ENCODE results near the gene ZNF649. TPM values are rescaled to one million over a fixed set of nuclear protein-coding genes. Genes with fewer than 3 reads are reported as not detected.
"Not testable (repeated sequence)": the region's sequence is repeated elsewhere in the genome, so short reads cannot be mapped to it uniquely, and the experiment has no call there.

The ZNF649 gene
- total and polyA plus RNA-seq, 11 donors, result 2.7 to 11.9 (median 7.8) TPM

GRCh38 chr19:51916167-51916566, 11.3 kb upstream of the ZNF649 start:
- no peak for TF ChIP-seq POLR2A (IDR thresholded peaks at IDR 0.05)
- TF ChIP-seq, protein P1, sequence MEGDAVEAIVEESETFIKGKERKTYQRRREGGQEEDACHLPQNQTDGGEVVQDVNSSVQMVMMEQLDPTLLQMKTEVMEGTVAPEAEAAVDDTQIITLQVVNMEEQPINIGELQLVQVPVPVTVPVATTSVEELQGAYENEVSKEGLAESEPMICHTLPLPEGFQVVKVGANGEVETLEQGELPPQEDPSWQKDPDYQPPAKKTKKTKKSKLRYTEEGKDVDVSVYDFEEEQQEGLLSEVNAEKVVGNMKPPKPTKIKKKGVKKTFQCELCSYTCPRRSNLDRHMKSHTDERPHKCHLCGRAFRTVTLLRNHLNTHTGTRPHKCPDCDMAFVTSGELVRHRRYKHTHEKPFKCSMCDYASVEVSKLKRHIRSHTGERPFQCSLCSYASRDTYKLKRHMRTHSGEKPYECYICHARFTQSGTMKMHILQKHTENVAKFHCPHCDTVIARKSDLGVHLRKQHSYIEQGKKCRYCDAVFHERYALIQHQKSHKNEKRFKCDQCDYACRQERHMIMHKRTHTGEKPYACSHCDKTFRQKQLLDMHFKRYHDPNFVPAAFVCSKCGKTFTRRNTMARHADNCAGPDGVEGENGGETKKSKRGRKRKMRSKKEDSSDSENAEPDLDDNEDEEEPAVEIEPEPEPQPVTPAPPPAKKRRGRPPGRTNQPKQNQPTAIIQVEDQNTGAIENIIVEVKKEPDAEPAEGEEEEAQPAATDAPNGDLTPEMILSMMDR (IDR thresholded peaks at IDR 0.05), result no peak
- intact Hi-C loops (cut with DNase I), result no loop called here
- Histone ChIP-seq H3K9me3 (peaks cover 0 to 100% (median 75%) of the 10 kb centered on the region in 12 donors), H3K27me3 (no peaks in the 10 kb centered on the region), H3K36me3 (no peaks in the 10 kb centered on the region), H3K27ac (no peak overlapping the region), H3K4me3 (no peak overlapping the region), H3K4me1 (no peaks in the 10 kb centered on the region)
- 91 to 95% (median 93%) methylated on average over 1 of the region's 1 CpG for WGBS, 4 donors
- no peak for ATAC-seq
- DNase-seq, result no peak

- no peak overlapping the region for H3K4me3 ChIP-seq
- H3K36me3 ChIP-seq, result no peaks in the 10 kb centered on the region
- ATAC-seq (no peak), DNase-seq (no peak)
- intact Hi-C loops (cut with DNase I), result no loop called here
- H3K27ac ChIP-seq, result no peak overlapping the region
- H3K9me3 ChIP-seq, result peaks cover 0 to 99% (median 67%) of the 10 kb centered on the region in 12 donors
- WGBS, 4 donors, result 74 to 80% (median 75%) methylated on average over 5 of the region's 5 CpGs
- H3K4me1 ChIP-seq, result no peaks in the 10 kb centered on the region
- TF ChIP-seq POLR2A (IDR thresholded peaks at IDR 0.05), result no peak
- TF ChIP-seq, protein P1 (IDR thresholded peaks at IDR 0.05), result no peak
- peaks cover 0 to 3% (median 0%) of the 10 kb centered on the region in 9 donors for H3K27me3 ChIP-seq
These were observed 10.6 kb upstream of the ZNF649 start for GRCh38 chr19:51915324-51915867.

DNA sequence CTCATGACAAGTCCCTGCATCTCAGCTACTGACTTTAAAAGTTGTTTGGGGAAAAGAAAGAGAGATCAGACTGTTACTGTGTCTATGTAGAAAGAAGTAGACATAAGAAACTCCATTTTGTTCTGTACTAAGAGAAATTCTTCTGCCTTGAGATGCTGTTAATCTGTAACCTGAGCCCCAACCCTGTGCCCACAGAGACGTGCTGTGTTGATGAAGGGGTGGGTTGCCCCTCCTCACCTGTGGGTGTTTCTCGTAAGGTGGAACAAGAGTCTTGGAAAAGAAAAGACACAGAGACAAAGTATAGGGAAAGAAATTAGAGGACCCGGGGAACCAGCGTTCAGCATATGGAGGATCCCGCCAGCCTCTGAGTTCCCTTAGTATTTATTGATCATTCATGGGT, 3.2 kb upstream of the ZNF649 start:
- WGBS, 4 donors, result 24 to 32% (median 27%) methylated on average over 5 of the region's 5 CpGs
- H3K27me3 ChIP-seq, result peaks cover 0 to 39% (median 10%) of the 10 kb centered on the region in 9 donors
- H3K4me3 ChIP-seq; ATAC-seq; H3K36me3 ChIP-seq; DNase-seq; H3K27ac ChIP-seq; intact Hi-C loops (cut with DNase I): not testable (repeated sequence)
- H3K9me3 ChIP-seq, result peaks cover 0 to 50% (median 4%) of the 10 kb centered on the region in 12 donors
- H3K4me1 ChIP-seq, result peaks cover 0 to 11% (median 8%) of the 10 kb centered on the region in 12 donors

- H3K27ac ChIP-seq; ATAC-seq; H3K4me3 ChIP-seq; H3K36me3 ChIP-seq; intact Hi-C loops (cut with DNase I); DNase-seq: not testable (repeated sequence)
- Histone ChIP-seq H3K4me1 (peaks cover 0 to 15% (median 9%) of the 10 kb centered on the region in 12 donors), H3K27me3 (peaks cover 0 to 39% (median 10%) of the 10 kb centered on the region in 9 donors), H3K9me3 (peaks cover 0 to 42% (median 0%) of the 10 kb centered on the region in 12 donors)
- 37 to 46% (median 44%) methylated on average over 9 of the region's 9 CpGs for WGBS, 4 donors
These were observed 1.3 kb upstream of the ZNF649 start for GRCh38 chr19:51906108-51906507.

DNA sequence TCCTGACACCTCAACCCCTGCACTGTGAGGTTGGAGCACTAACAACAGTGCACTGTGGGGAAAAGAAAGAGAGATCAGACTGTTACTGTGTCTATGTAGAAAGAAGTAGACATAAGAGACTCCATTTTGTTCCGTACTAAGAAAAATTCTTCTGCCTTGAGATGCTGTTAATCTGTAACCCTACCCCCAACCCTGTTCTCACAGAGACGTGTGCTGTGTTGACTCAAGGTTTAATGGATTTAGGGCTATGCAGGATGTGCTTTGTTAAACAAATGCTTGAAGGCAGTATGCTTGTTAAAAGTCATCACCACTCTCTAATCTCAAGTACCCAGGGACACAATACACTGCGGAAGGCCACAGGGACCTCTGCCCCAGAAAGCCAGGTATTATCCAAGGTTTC, 822 bp upstream of the ZNF649 start:
- intact Hi-C loops (cut with DNase I), result loop anchor here in 2 of 10 donors (2.0 kb wide), 1 partner anchor 21 kb away; the partner anchor contains the start of gene ZNF613 (in 2 of the 2)
- peaks cover 0 to 39% (median 10%) of the 10 kb centered on the region in 9 donors for H3K27me3 ChIP-seq
- H3K4me1 ChIP-seq, result peaks cover 0 to 15% (median 9%) of the 10 kb centered on the region in 12 donors
- WGBS, 4 donors, result 83 to 88% (median 86%) methylated on average over 3 of the region's 3 CpGs
- not testable (repeated sequence) for DNase-seq, H3K36me3 ChIP-seq, H3K27ac ChIP-seq, H3K4me3 ChIP-seq, ATAC-seq
- peaks cover 0 to 42% (median under 1%) of the 10 kb centered on the region in 12 donors for H3K9me3 ChIP-seq

All from heart left ventricle (tissue), 16 donors.